ENCODE results near the gene CFAP46.

DNA sequence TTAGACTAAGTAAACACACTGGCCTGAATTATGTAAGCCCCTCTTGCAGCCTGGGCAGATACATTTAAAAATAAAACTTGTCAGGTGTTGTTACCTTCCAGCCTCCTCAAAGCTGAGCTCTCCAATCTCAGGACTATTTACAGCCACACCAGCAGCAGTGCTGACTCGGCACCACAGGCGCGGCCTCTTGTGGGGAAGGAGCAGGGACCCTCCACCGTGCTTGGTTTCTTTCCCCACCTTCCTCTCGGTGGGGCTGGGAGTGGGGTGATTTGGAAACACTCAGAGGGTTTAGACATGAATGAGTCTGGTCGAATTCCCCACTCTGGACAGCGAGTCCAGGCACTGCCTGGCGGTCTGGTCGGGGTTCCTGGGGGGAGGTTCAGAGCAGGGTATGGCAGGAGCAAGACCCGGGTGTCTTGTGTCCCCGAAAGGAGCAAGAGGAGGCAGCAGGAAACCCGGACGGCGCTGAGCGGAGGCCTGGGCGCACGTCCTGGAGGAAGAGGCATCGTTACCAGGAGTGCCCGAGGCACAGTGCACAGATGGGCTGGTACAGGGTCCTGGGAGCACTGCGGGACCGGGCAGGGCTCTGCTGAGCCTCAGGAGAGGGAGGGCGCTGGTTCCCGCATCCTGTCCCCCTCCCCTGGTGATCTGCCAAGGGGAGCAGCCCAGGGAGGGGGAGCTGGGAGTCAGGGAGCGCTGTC, 29.2 kb upstream of the CFAP46 start:
- TF ChIP-seq, protein P1, sequence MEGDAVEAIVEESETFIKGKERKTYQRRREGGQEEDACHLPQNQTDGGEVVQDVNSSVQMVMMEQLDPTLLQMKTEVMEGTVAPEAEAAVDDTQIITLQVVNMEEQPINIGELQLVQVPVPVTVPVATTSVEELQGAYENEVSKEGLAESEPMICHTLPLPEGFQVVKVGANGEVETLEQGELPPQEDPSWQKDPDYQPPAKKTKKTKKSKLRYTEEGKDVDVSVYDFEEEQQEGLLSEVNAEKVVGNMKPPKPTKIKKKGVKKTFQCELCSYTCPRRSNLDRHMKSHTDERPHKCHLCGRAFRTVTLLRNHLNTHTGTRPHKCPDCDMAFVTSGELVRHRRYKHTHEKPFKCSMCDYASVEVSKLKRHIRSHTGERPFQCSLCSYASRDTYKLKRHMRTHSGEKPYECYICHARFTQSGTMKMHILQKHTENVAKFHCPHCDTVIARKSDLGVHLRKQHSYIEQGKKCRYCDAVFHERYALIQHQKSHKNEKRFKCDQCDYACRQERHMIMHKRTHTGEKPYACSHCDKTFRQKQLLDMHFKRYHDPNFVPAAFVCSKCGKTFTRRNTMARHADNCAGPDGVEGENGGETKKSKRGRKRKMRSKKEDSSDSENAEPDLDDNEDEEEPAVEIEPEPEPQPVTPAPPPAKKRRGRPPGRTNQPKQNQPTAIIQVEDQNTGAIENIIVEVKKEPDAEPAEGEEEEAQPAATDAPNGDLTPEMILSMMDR (IDR thresholded peaks at IDR 0.05), result no peak
- no peak for TF ChIP-seq POLR2A (IDR thresholded peaks at IDR 0.05)

Data from adrenal gland (tissue), 5 donors.